Activated CD8-positive, alpha-beta T cell treated with anti-CD3 and anti-CD28 coated beads for 36 hours (primary cell): ENCODE results near the gene CRTAC1. TPM values are rescaled to one million over a fixed set of nuclear protein-coding genes. Genes with fewer than 3 reads are reported as not detected.

Experiments
- ATAC-seq: fragments of 200-7000 bp; cut with Tn5 transposase; one replicate; pipeline ENCODE4 v1.10.0; 2021; ENCODE audit warnings: mild to moderate bottlenecking, moderate library complexity
- CTCF ChIA-PET: fragments of 350-600 bp; sonication (Branson Sonifier 250); formaldehyde crosslinking; loops from one replicate; lab custom pipeline; 2021; ENCODE audit warnings: antibody characterized with exemption; lab: Charles Lee
- POLR2A ChIA-PET: fragments of 350-600 bp; sonication (Branson Sonifier 250); formaldehyde crosslinking; loops from one replicate; lab custom pipeline; 2021; ENCODE audit warnings: antibody characterized with exemption; lab: Charles Lee
- DNase-seq: peaks from one replicate; pipeline ENCODE4 v3.0.0-alpha.2; 2020
- H3K27ac Mint-ChIP-seq: one replicate; pipeline ENCODE4 v1.8.0; 2021; ENCODE audit warnings: mild to moderate bottlenecking, mixed read lengths
- H3K27me3 Mint-ChIP-seq: one replicate; pipeline ENCODE4 v1.8.0; 2021; ENCODE audit warnings: mixed read lengths
- H3K36me3 Mint-ChIP-seq: one replicate; pipeline ENCODE4 v1.8.0; 2021; ENCODE audit warnings: low read depth, mixed read lengths
- H3K4me1 Mint-ChIP-seq: one replicate; pipeline ENCODE4 v1.8.0; 2021; ENCODE audit warnings: low read depth, mixed read lengths
- H3K4me3 Mint-ChIP-seq: one replicate; pipeline ENCODE4 v1.8.0; 2021; ENCODE audit warnings: mild to moderate bottlenecking, moderate library complexity, mixed read lengths
- H3K9me3 Mint-ChIP-seq: one replicate; pipeline ENCODE4 v1.8.0; 2021; ENCODE audit warnings: mixed read lengths
- intact Hi-C: fragments of 100-400 bp; cut with micrococcal nuclease; formaldehyde crosslinking; loops from one replicate; pipeline ENCODE4 v1.10.0; 2022
- total RNA-seq, 2 experiments: library from RNA; stranded (reverse); gene quantifications; one replicate each; pipeline ENCODE4 v1.2.3, GENCODE V29; 2021
- TF ChIP-seq, protein P1 (sequence below): fragments of 200-600 bp; IDR thresholded peaks from one replicate; pipeline ENCODE4 v1.8.0; 2022; ENCODE audit warnings: antibody characterized with exemption, mild to moderate bottlenecking

CRTAC1 gene
- total RNA-seq, 2 experiments from 2014 or later, result not detected

DNA sequence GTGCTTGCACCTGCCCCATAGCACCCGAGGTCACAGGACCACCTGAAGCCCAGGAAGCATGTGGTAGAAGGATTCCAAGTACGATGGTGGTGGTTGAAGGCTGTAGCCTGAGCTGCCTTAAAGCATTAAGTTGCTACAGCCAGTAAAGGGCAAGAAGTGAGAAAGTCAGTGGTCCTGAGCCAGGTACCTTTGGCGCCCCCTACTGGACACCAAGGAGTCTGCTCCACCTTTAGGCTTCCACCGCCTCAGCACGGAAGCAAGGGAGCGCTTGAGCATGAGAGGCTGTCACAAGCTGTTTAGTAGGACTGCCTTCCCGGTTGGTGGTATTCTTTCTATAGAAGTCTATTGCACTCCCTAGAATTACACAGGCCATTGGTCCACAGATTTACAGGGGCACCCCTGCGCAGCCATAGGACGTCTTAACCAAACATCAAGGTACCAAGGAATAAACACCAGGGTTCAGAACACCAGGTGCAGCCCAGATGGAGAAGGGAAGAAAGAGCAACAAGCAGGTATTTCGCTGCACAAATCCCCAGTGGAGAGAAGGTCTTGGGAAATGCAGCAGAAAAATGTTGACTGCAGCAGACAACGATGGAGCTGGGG lies 2.2 kb downstream of the CRTAC1 start:
- no peaks in the 10 kb centered on the region for H3K9me3 Mint-ChIP-seq
- no peaks in the 10 kb centered on the region for H3K36me3 Mint-ChIP-seq
- peaks cover 4% of the 10 kb centered on the region for H3K4me1 Mint-ChIP-seq
- no peak overlapping the region for H3K27ac Mint-ChIP-seq
- peak; percentile 80 for DNase-seq
- H3K4me3 Mint-ChIP-seq, result no peak overlapping the region
- intact Hi-C loops, result loop anchor here (5.0 kb wide), 1 partner anchor 116 kb away; no protein-coding TSS in a partner anchor
- ChIA-PET CTCF (interaction anchor here (0.6 to 5.0 kb wide), 35 partner anchors 9 to 430 kb away, joined by 3 to 68 read pairs (median 3); partner anchors contain the start of gene ZFYVE27), POLR2A (interaction anchor here (1.1 kb wide), 1 partner anchor 12 kb away, joined by 3 read pairs; no protein-coding TSS in a partner anchor)
- ATAC-seq, result peak; percentile 86
- H3K27me3 Mint-ChIP-seq, result peaks cover 58% of the 10 kb centered on the region
- TF ChIP-seq, protein P1, sequence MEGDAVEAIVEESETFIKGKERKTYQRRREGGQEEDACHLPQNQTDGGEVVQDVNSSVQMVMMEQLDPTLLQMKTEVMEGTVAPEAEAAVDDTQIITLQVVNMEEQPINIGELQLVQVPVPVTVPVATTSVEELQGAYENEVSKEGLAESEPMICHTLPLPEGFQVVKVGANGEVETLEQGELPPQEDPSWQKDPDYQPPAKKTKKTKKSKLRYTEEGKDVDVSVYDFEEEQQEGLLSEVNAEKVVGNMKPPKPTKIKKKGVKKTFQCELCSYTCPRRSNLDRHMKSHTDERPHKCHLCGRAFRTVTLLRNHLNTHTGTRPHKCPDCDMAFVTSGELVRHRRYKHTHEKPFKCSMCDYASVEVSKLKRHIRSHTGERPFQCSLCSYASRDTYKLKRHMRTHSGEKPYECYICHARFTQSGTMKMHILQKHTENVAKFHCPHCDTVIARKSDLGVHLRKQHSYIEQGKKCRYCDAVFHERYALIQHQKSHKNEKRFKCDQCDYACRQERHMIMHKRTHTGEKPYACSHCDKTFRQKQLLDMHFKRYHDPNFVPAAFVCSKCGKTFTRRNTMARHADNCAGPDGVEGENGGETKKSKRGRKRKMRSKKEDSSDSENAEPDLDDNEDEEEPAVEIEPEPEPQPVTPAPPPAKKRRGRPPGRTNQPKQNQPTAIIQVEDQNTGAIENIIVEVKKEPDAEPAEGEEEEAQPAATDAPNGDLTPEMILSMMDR, result peak; percentile 82

GRCh38 chr10:98023024-98023423 lies 7.4 kb downstream of the CRTAC1 start:
- Mint-ChIP-seq H3K9me3 (no peaks in the 10 kb centered on the region), H3K27me3 (peaks cover 36% of the 10 kb centered on the region)

DNA sequence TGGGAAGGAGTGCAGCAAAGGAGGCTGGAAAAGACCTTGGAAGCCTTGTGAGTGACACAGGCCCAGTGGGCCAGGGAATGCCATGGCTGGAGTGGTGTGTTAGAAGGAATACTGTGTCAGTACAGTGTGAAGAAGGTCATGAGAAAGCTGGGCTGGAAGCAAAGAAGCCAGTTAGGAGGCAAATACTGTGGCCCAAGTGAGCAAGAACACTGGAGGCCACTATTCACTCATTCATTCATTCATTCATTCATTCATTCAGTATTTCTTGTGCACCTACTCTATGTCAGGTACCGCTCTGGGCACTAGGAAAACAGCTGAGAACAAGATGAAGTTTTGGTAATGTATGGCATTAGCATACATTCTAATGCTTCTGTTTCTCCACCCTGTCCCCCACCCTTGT lies 9.6 kb downstream of the CRTAC1 start:
- ChIA-PET POLR2A (no interaction called here), CTCF (interaction anchor here (0.7 to 0.8 kb wide), 2 partner anchors 26 to 140 kb away, joined by 3 read pairs; no protein-coding TSS in a partner anchor)
- TF ChIP-seq, protein P1, result no peak
- Mint-ChIP-seq H3K36me3 (no peaks in the 10 kb centered on the region), H3K27me3 (peaks cover 25% of the 10 kb centered on the region), H3K27ac (no peak overlapping the region), H3K4me1 (no peaks in the 10 kb centered on the region), H3K4me3 (no peak overlapping the region), H3K9me3 (no peaks in the 10 kb centered on the region)
- no peak for DNase-seq
- intact Hi-C loops, result no loop called here
- no peak for ATAC-seq

More at GRCh38 chr10:98023024-98023423, 7.4 kb downstream of the CRTAC1 start:
- DNase-seq, result no peak
- ChIA-PET POLR2A (no interaction called here), CTCF (no interaction called here)
- TF ChIP-seq, protein P1, result no peak
- no peak overlapping the region for H3K27ac Mint-ChIP-seq
- H3K4me3 Mint-ChIP-seq, result no peak overlapping the region
- intact Hi-C loops, result no loop called here
- H3K4me1 Mint-ChIP-seq, result no peaks in the 10 kb centered on the region
- no peak for ATAC-seq
- H3K36me3 Mint-ChIP-seq, result no peaks in the 10 kb centered on the region

DNA sequence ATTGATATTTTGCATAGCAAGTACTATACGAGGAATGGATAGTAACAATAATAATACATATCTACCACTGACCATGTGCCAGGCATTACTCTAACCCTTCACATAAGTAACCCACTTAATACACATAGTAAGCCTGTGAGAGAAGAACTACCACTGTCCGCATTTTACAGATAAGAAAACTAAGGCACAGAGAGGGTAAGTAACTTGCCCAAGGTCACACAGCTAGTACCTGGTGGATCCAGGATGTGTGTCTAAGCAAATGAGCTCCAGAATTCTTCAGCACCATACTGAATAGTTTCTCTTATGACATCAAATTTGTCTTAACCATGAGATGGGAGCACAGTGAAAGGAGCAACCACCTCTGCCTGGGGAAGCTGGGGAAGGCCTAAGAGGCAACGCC lies 10.2 kb downstream of the CRTAC1 start:
- peaks cover 22% of the 10 kb centered on the region for H3K27me3 Mint-ChIP-seq
- TF ChIP-seq, protein P1, result no peak
- intact Hi-C loops, result no loop called here
- H3K36me3 Mint-ChIP-seq, result no peaks in the 10 kb centered on the region
- no peak for DNase-seq
- ChIA-PET CTCF (interaction anchor here (0.8 to 2.7 kb wide), 3 partner anchors 8 to 26 kb away, joined by 3 to 9 read pairs (median 4); no protein-coding TSS in a partner anchor), POLR2A (no interaction called here)
- no peak overlapping the region for H3K27ac Mint-ChIP-seq
- no peaks in the 10 kb centered on the region for H3K9me3 Mint-ChIP-seq
- ATAC-seq, result no peak
- no peak overlapping the region for H3K4me3 Mint-ChIP-seq
- H3K4me1 Mint-ChIP-seq, result no peaks in the 10 kb centered on the region

GRCh38 chr10:98019784-98020183 lies 10.6 kb downstream of the CRTAC1 start:
- CTCF ChIA-PET, result interaction anchor here (0.8 to 2.7 kb wide), 3 partner anchors 9 to 27 kb away, joined by 3 to 9 read pairs (median 4); no protein-coding TSS in a partner anchor
- H3K36me3 Mint-ChIP-seq, result no peaks in the 10 kb centered on the region
- no peak for ATAC-seq
- no peaks in the 10 kb centered on the region for H3K4me1 Mint-ChIP-seq
- POLR2A ChIA-PET, result no interaction called here
- no peaks in the 10 kb centered on the region for H3K9me3 Mint-ChIP-seq
- H3K27ac Mint-ChIP-seq, result no peak overlapping the region
- peaks cover 18% of the 10 kb centered on the region for H3K27me3 Mint-ChIP-seq
- TF ChIP-seq, protein P1, result no peak
- no peak for DNase-seq
- no peak overlapping the region for H3K4me3 Mint-ChIP-seq
- intact Hi-C loops, result no loop called here
